C4-2B (cell line): ENCODE data around the gene ADAM12.
A peak's percentile ranks its signal among the peaks of the same experiment; 100 is the strongest.

ENCODE experiments used
- H3K27ac ChIP-seq: fragments of 450-650 bp; 2 replicates; pipeline ENCODE4 v1.5.1; 2017
- ZFX ChIP-seq: fragments of 450-650 bp; IDR thresholded peaks from 2 replicates; pipeline ENCODE4 v1.6.1; 2017
- TF ChIP-seq, protein P1 (sequence below): fragments of 450-650 bp; conservative IDR thresholded peaks from 2 replicates; pipeline ENCODE4 v1.5.1; 2017; ENCODE audit warnings: mild to moderate bottlenecking

ADAM12 gene

GRCh38 chr10:125985557-125986240, 402.6 kb downstream of the ADAM12 start:
- no peak for TF ChIP-seq ZFX
- TF ChIP-seq, protein P1, sequence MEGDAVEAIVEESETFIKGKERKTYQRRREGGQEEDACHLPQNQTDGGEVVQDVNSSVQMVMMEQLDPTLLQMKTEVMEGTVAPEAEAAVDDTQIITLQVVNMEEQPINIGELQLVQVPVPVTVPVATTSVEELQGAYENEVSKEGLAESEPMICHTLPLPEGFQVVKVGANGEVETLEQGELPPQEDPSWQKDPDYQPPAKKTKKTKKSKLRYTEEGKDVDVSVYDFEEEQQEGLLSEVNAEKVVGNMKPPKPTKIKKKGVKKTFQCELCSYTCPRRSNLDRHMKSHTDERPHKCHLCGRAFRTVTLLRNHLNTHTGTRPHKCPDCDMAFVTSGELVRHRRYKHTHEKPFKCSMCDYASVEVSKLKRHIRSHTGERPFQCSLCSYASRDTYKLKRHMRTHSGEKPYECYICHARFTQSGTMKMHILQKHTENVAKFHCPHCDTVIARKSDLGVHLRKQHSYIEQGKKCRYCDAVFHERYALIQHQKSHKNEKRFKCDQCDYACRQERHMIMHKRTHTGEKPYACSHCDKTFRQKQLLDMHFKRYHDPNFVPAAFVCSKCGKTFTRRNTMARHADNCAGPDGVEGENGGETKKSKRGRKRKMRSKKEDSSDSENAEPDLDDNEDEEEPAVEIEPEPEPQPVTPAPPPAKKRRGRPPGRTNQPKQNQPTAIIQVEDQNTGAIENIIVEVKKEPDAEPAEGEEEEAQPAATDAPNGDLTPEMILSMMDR = no peak
- H3K27ac ChIP-seq = no peak overlapping the region

GRCh38 chr10:125984865-125985495, 403.3 kb downstream of the ADAM12 start:
- no peak overlapping the region for H3K27ac ChIP-seq
- no peak for TF ChIP-seq ZFX
- TF ChIP-seq, protein P1 = no peak

DNA sequence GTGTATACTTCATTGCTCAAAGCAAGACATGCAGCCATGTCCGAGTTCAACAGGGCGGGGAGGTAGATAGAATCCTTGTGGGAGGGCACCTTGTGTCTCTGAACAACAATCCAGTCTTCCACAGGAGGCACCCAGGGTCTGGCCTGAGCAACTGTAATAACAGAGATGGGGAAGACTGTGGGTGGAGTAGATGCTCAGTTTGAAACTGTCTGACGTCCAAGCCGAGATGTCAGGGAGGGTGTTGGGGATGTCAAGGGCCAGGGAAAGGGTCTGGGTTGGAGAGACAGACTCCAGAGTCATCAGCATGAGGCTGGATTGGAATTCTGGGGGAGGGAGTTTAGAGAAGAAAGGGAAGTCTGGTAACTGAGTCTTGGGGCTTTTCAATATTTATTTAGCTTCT, 403.9 kb downstream of the ADAM12 start:
- TF ChIP-seq ZFX = no peak
- TF ChIP-seq, protein P1 = no peak
- H3K27ac ChIP-seq = no peak overlapping the region

DNA sequence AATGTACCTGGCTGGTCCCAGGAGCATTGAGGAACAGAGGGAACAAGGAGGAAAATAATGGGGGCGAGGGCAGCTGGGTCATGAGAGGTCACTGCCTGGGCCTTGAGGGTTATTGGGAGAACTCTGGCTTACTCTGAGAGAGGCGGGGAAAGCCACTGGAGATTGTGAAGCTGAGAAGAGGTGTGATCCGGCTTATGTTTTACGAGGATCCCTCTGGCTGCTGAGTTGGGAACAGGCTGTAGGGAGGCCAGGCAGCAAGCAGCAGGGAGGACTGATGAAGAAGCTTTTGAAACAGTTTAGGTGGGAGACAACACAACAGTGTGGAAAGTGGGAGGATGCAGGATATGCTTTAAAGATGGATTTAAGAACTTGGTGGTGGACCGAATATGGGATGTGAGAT, 404.6 kb downstream of the ADAM12 start:
- no peak for TF ChIP-seq ZFX
- H3K27ac ChIP-seq = no peak overlapping the region

DNA sequence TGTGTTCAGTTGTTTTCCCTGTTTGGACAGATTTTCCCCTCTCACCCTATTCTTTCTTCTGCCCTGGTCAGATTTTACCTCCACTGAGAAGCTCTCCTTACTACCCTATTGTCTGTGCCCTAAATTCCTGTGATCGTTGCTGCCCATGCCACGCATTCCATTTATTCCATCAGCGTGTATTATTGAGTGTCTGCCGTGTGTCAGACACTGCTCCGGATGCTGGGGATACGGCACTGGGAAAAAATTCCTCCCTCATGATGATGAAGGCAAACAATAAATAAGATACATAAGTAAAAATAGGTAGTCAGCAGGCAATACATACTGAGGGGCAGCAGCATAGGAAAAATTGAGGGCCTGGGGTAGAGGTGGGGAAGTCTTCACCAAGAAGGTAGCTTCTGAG, 405.1 kb downstream of the ADAM12 start:
- TF ChIP-seq ZFX = no peak
- TF ChIP-seq, protein P1 = no peak
- no peak overlapping the region for H3K27ac ChIP-seq

DNA sequence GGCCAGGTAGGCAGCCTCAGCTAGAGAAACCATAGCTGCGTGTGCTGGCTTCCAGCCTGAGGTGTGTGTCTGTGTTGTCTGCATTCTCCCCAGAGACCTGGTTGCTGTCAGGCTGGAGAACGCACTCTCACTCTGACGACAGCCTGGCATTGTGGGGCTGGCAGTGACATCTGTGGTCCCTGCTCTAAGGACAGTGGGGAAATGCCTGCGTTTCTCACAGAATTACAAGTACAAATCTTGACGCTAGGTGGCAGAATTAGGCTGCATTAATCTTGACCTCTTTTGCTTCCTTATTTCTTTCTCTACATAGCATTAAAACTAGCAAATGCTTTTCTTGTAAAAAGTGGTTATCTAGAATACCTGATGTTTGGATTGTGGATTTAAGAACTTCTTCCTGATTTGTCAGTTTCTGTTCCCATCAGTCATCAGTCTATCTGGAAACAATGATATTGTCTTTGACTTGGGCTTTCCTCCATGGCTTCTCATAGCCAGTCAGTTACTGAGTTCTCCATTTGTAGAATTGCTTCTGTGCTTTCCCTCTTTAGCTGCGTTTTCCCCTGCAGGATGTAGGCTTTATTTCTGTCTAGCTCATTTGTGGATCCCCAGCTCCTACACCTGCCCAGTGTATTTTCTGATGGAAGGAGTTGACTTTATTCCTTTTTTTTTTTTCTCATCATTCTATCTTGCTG, 405.9 kb downstream of the ADAM12 start:
- no peak for TF ChIP-seq ZFX
- TF ChIP-seq, protein P1 = peak; percentile 82
- no peak overlapping the region for H3K27ac ChIP-seq

GRCh38 chr10:125980521-125981035, 407.7 kb downstream of the ADAM12 start:
- TF ChIP-seq, protein P1 = no peak
- no peak for TF ChIP-seq ZFX
- no peak overlapping the region for H3K27ac ChIP-seq
